Stimulated activated CD4-positive, alpha-beta T cell treated with anti-CD3 and anti-CD28 coated beads, Interleukin-1b, Interleukin-23, amount 100 ng/mL, for 24 hours (primary cell): Measurements from ENCODE around the gene BTC.
"Not testable (repeated sequence)": the region's sequence is repeated elsewhere in the genome, so short reads cannot be mapped to it uniquely, and the experiment has no call there.

Experiments
- DNase-seq, 4 experiments: peaks; one replicate each; pipeline ENCODE4 v3.0.0-alpha.2; 2020; ENCODE audit warnings: low read depth in 4 of 4, low spot score in 1 of 4

Gene BTC, protein sequence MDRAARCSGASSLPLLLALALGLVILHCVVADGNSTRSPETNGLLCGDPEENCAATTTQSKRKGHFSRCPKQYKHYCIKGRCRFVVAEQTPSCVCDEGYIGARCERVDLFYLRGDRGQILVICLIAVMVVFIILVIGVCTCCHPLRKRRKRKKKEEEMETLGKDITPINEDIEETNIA

DNA sequence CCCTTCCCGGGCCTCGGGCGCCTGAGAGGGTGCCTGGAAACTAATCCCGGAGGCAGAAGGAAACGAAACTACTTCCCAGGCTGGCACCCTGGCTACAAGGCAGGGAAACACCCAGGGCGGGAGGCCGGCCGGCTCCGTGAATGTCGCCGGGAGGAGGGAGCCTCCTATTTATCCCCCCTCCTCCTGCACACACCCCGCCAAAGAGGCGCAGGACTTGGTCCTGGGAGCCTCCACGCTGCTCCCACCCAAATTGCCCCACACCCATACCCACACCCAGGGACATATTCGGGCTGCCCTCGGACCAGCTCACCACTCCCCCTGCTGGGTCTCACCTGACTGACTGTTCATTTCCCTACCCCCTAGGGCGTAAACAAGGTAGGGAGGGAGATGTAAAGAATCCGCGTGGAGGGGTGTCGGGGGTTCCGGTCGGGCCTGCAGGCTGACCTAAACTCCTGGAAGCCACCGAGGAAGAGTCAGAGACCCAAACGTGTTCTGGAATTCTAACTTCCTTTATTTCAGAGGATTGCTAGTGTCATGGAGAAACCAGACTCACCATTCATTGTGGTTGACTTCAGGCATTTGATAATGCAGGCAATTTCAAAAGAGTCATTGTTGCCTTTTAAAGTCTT is at the start of gene BTC:
Gene BTC (minus strand): TSS at position 142 of the 629 bp plus-strand sequence. CDS start 198 bp downstream, outside the sequence.
- DNase-seq, result peak in 1 of 4 experiments; percentile 0

DNA sequence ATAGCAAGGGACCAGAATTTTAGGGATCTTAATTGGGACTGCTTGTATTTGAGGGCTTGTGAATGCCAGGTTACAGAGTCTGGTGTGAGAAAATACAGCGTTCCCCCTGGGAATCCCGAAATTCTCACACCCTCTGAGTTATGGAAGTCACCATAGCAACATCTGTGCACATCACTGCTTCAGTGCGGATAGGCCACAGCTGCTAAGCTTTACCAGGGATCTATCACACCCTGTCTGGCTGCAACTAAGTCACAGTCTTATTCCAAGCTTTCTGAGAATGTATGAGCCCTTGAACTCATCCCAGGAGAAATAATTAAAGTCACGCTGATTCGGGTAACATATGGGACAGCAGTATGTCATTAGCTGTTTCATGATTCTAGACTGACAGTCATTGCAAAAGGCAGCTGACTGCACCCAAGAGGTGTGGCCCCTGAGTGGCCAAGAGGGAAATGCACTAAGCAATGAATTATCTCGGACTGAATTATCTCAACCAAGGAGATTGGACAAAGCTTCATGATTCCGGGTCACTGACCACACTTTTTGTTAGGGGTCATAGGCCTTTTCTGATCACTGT is 46.7 kb upstream of the BTC start:
- DNase-seq, result no peak

- no peak for DNase-seq
Observed at GRCh38 chr4:74838746-74839370, 44.5 kb upstream of the BTC start.

- DNase-seq, result no peak
Observed at GRCh38 chr4:74830928-74831327, 36.6 kb upstream of the BTC start.

DNA sequence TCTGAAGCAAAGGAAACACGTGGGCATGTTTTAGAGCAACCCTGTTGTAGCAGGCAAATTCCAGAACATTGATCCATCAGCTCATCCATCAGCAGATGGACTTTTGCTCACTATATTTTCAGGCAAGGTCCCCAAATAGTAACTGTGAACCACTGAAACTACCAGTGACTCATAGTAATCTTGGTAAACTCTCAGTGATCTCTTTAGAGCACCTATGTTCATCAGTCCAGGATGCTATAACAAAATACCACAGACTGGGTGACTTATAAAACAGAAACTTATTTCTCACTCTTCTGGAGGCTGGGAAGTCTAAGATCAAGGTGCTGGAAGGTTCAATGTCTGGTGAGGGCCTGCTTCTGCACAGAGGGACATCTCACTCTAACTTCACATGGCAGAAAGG is 28.9 kb upstream of the BTC start:
- no peak for DNase-seq

DNA sequence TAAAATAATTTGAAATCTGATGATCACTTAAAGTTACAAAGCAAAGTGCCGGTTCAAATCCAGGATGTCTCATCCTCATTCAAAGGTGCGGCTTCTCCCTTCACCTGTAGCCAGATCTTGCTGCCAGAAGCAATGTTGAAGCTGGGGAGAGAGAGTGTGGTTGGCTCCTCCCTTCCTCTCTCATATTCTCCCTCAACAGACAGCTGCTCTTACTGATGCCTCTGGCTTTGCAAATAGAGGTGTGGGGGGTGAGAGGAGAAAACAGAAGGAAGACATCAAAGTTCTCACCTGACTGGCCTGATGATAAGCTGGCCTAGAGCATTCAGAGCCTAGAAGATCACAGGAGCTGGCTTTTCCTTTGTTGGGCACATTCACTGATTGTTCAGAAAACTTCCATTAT is 28.3 kb upstream of the BTC start:
- no peak for DNase-seq

GRCh38 chr4:74821541-74821940 is 27.2 kb upstream of the BTC start:
- no peak for DNase-seq

DNA sequence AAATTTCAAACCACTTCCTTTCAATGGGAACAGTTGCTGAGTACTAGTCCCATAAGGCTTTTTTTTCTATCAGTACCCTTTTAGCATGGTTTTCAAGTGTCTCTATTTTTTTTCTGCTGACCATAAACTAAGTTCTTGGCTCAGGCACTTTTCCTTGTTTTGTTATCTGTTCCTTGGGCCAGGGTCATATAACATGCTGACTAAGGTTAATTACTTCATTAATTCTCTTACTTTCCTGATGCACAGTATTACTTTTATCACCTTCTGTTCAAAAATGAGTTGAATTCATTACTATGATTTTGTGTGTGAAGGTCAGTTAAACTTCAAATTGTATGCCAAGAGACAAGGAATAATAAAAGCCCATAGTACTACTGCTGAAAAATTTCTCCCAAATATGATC is 19.7 kb upstream of the BTC start:
- DNase-seq, result no peak

GRCh38 chr4:74812056-74812455 is 17.7 kb upstream of the BTC start:
- not testable (repeated sequence) for DNase-seq

GRCh38 chr4:74805601-74806000 is 11.3 kb upstream of the BTC start:
- DNase-seq, result no peak

DNA sequence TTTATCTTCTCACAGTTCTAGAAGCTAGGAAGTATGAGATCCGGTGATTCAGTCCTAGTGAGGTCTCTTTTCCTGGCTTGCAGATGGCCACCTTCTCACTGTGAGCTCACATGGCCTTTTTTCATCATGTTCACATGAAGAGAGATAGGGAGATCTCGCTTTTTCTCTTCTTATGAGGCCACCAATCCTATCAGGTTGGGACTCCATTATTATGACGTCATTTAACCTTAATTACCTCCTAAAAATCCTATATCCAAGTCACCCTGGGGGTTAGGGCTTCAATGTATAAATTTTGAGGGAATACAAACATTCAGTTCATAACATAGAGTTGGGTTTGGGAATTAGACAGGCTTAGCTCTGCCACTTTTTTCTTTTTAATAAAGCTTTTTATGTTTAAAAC is 6.0 kb upstream of the BTC start:
- DNase-seq, result no peak

- no peak for DNase-seq
Observed at GRCh38 chr4:74796631-74797030, 2.3 kb upstream of the BTC start.

- DNase-seq, result peak in 1 of 4 experiments; percentile 1
Observed at GRCh38 chr4:74793757-74794381, 454 bp downstream of the BTC start.

- no peak for DNase-seq
Observed at GRCh38 chr4:74790652-74791051, 3.7 kb downstream of the BTC start.

DNA sequence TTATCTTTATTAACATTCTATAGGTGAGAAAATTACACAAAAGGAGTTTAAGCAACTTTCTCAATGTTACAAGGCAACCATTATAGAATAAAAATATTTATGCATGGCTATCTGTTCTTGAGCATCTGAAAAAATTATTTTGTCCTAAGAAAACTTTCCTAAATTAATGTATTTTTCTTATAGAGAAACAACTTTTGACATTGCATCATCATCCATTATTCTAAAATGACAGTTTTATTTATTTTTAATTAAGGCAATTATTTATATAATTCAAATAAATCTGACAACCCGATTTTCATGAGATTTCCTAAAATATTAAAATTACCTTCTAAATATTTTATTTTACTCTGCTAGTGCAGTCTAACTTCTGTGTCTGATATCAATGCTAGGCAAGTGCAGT is 4.8 kb downstream of the BTC start:
- no peak for DNase-seq

DNA sequence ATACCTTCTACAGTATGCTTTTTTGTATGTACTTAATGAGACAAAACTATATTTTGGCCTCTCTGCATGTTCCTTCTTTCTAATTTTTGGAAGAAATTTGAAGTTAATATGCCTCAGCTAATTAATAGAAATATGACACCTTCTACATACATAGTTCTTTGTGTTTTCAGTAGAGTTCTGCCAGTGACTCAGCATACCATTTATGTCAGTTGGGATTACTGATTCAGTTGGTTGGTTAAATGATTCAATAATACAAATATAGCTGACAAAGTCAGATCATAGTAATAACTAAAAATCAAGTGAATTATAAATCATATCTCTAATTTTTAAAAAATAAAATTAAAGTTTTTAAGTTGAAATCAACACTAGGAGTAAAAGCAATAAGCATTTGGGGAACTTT is 16.8 kb downstream of the BTC start:
- no peak for DNase-seq

- no peak for DNase-seq
Observed at GRCh38 chr4:74772783-74773182, 21.5 kb downstream of the BTC start.

GRCh38 chr4:74772106-74772505 is 22.2 kb downstream of the BTC start:
- no peak for DNase-seq

- DNase-seq, result no peak
Observed at GRCh38 chr4:74770226-74770910, 24.0 kb downstream of the BTC start.

DNA sequence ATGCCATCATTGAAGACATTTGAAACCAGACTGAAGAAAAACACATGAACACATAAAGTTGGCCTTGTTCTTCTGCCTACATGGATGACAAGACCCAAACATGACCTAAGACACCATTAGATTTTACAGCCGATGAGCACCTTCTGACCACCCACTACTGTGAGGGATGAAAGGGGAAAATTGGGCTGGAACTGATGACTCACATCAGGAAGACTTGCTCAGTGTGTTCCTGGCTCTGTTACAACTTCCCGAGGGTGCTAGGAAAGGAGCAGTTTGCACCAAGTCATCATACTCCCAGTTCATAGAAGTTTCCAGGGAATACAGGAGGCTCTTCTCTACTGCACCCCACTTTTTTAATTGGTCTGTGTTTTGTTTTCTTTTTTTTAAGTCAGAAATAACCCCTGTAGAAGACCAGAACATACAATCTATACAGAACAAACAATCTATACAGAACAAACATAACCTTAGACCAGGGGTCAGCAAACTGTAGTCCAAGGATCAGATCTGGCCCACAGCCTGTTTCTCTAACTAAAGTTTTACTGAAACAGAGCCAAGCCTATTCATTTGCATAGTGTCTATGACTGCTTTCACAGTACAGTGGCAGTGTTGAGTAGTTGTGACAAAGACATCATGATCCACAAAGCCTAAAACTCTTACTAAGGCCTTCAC is 25.3 kb downstream of the BTC start:
- no peak for DNase-seq

DNA sequence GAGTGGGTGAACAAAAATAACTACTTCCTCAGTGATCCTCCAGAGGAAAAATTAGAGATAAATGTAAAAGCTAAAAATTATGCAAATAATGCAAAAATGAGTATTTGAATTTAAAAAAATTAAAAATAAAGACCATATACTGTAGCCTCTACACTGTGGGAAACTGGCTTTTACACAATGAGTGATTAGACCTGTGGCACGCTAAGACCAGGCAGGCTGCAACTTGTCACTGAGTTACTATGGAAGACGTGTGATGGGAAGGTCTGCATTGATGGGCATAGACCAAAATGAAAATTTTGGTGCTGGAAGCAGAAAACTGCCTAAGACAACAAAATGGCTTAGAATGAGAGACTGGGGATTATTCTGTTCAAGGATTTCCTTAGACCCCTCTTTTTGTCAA is 30.2 kb downstream of the BTC start:
- DNase-seq, result no peak
